CD8-positive, alpha-beta memory T cell (primary cell): ENCODE measurements around the gene FAM83G. TPM values are rescaled to one million over a fixed set of nuclear protein-coding genes. Genes with fewer than 3 reads are reported as not detected.

Experiments used
- CTCF ChIA-PET: fragments of 350-600 bp; sonication (Branson Sonifier 250); formaldehyde crosslinking; loops from one replicate; lab custom pipeline; 2021; ENCODE audit warnings: antibody characterized with exemption; lab: Charles Lee
- POLR2A ChIA-PET: fragments of 350-600 bp; sonication (Branson Sonifier 250); formaldehyde crosslinking; loops from one replicate; lab custom pipeline; 2021; ENCODE audit warnings: antibody characterized with exemption; lab: Charles Lee
- DNase-seq, 5 donors: peaks; one replicate each; pipeline versions ENCODE4 v3.0.0 to v3.0.0-alpha.2; 2020 to 2022; ENCODE audit warnings: mixed read lengths in 1 of 5
- H3K27ac ChIP-seq: one replicate; pipeline ENCODE4 v1.7.0; 2013; ENCODE audit warnings: low read depth, mild to moderate bottlenecking, low read length, moderate library complexity
- H3K27me3 ChIP-seq: 2 replicates; pipeline ENCODE4 v1.7.0; 2013; ENCODE audit warnings: low read length, mild to moderate bottlenecking; ENCODE audit not compliant: insufficient read depth, poor library complexity, severe bottlenecking
- H3K36me3 ChIP-seq: 2 replicates; pipeline ENCODE4 v1.7.0; 2013; ENCODE audit warnings: mild to moderate bottlenecking, low read length, moderate library complexity; ENCODE audit not compliant: insufficient read depth
- H3K4me1 ChIP-seq: 2 replicates; pipeline ENCODE4 v1.7.0; 2013; ENCODE audit warnings: mild to moderate bottlenecking, low read length, moderate library complexity; ENCODE audit not compliant: insufficient read depth
- H3K4me3 ChIP-seq: 2 replicates; pipeline ENCODE4 v1.7.0; 2013; ENCODE audit warnings: mild to moderate bottlenecking, low read length
- H3K9me3 ChIP-seq: 2 replicates; pipeline ENCODE4 v1.7.0; 2013; ENCODE audit warnings: mild to moderate bottlenecking, low read length
- H3K27ac Mint-ChIP-seq, 8 donors: one replicate each; pipeline ENCODE4 v1.8.0; 2020 to 2021; ENCODE audit warnings: mixed read lengths in 8 of 8, mild to moderate bottlenecking in 6 of 8, inconsistent platforms in 3 of 8, moderate library complexity in 3 of 8
- H3K27me3 Mint-ChIP-seq, 2 donors: one replicate each; pipeline ENCODE4 v1.8.0; 2020 to 2021; ENCODE audit warnings: mixed read lengths in 2 of 2, mild to moderate bottlenecking in 1 of 2, moderate library complexity in 1 of 2
- H3K36me3 Mint-ChIP-seq, 3 donors: one replicate each; pipeline ENCODE4 v1.8.0; 2020 to 2021; ENCODE audit warnings: mixed read lengths in 3 of 3, inconsistent platforms in 1 of 3, mild to moderate bottlenecking in 1 of 3
- H3K4me1 Mint-ChIP-seq, 3 donors: one replicate each; pipeline ENCODE4 v1.8.0; 2020 to 2021; ENCODE audit warnings: mixed read lengths in 3 of 3, inconsistent platforms in 1 of 3, mild to moderate bottlenecking in 1 of 3
- H3K4me3 Mint-ChIP-seq, 7 donors: one replicate each; pipeline ENCODE4 v1.8.0; 2020 to 2021; ENCODE audit warnings: mixed read lengths in 7 of 7, mild to moderate bottlenecking in 6 of 7, moderate library complexity in 4 of 7, inconsistent platforms in 2 of 7
- H3K9me3 Mint-ChIP-seq, 5 donors: one replicate each; pipeline ENCODE4 v1.8.0; 2020 to 2022; ENCODE audit warnings: mixed read lengths in 5 of 5, mild to moderate bottlenecking in 3 of 5, moderate library complexity in 2 of 5, inconsistent platforms in 1 of 5
- polyA plus RNA-seq: library from polyadenylated mRNA; unstranded; fragments of 300-500 nt; fragmentation: Illumina TruSeq; gene quantifications from one replicate; pipeline ENCODE4 v1.2.3, GENCODE V29; 2021
- total RNA-seq, 2 experiments: library from RNA; stranded (reverse); gene quantifications; one replicate each; pipeline ENCODE4 v1.2.3, GENCODE V29; 2021

The FAM83G gene
- total and polyA plus RNA-seq, 3 experiments from 2014 or later: 7.3 to 14.6 (median 13.1) TPM

GRCh38 chr17:18994631-18995030, 9.9 kb downstream of the FAM83G start:
- CTCF ChIA-PET: no interaction called here
- H3K9me3 Mint-ChIP-seq: peaks cover 0 to 6% (median 0%) of the 10 kb centered on the region in 5 donors

GRCh38 chr17:18993905-18994526, 10.5 kb downstream of the FAM83G start:
- Mint-ChIP-seq H3K4me3 (peak overlapping the region in 5 of 7 donors; percentile 42 to 88 (median 72)), H3K27me3 (no peaks in the 10 kb centered on the region), H3K36me3 (peaks cover 0 to 13% (median 7%) of the 10 kb centered on the region in 3 donors), H3K27ac (peak overlapping the region in 3 of 8 donors; percentile 47 to 95 (median 89)), H3K4me1 (peaks cover 37 to 57% (median 44%) of the 10 kb centered on the region in 3 donors), H3K9me3 (peaks cover 0 to 6% (median 0%) of the 10 kb centered on the region in 5 donors)
- no peak overlapping the region for H3K4me3 ChIP-seq
- H3K27me3 ChIP-seq: no peaks in the 10 kb centered on the region
- no peaks in the 10 kb centered on the region for H3K9me3 ChIP-seq
- POLR2A ChIA-PET: no interaction called here
- no peak for DNase-seq
- peaks cover 27% of the 10 kb centered on the region for H3K4me1 ChIP-seq
- no peak overlapping the region for H3K27ac ChIP-seq
- CTCF ChIA-PET: no interaction called here
- no peaks in the 10 kb centered on the region for H3K36me3 ChIP-seq

More at GRCh38 chr17:18994631-18995030, 9.9 kb downstream of the FAM83G start:
- H3K27ac ChIP-seq: no peak overlapping the region
- no peaks in the 10 kb centered on the region for H3K9me3 ChIP-seq
- Mint-ChIP-seq H3K4me3 (no peak overlapping the region), H3K4me1 (peaks cover 37 to 57% (median 44%) of the 10 kb centered on the region in 3 donors), H3K27ac (no peak overlapping the region), H3K27me3 (no peaks in the 10 kb centered on the region), H3K36me3 (peaks cover 0 to 13% (median 7%) of the 10 kb centered on the region in 3 donors)
- H3K36me3 ChIP-seq: no peaks in the 10 kb centered on the region
- no peak overlapping the region for H3K4me3 ChIP-seq
- H3K4me1 ChIP-seq: peaks cover 27% of the 10 kb centered on the region
- POLR2A ChIA-PET: no interaction called here
- no peaks in the 10 kb centered on the region for H3K27me3 ChIP-seq
- no peak for DNase-seq

- ChIA-PET CTCF (interaction anchor here (1.5 kb wide), 1 partner anchor 16 kb away, joined by 3 read pairs; no protein-coding TSS in a partner anchor), POLR2A (no interaction called here)
- Histone ChIP-seq H3K27me3 (no peaks in the 10 kb centered on the region), H3K4me1 (peaks cover 27% of the 10 kb centered on the region), H3K36me3 (peaks cover 7% of the 10 kb centered on the region), H3K4me3 (no peak overlapping the region), H3K27ac (no peak overlapping the region), H3K9me3 (no peaks in the 10 kb centered on the region)
- Mint-ChIP-seq H3K4me3 (peak overlapping the region; percentile 58 to 88 (median 72)), H3K27me3 (no peaks in the 10 kb centered on the region), H3K36me3 (peaks cover 0 to 18% (median 7%) of the 10 kb centered on the region in 3 donors), H3K27ac (peak overlapping the region in 7 of 8 donors; percentile 34 to 95 (median 89)), H3K4me1 (peaks cover 40 to 61% (median 46%) of the 10 kb centered on the region in 3 donors), H3K9me3 (peaks cover 0 to 6% (median 0%) of the 10 kb centered on the region in 5 donors)
- DNase-seq: peak; percentile 43 to 82 (median 69)
Measured at GRCh38 chr17:18992454-18993130, 12.0 kb downstream of the FAM83G start.

GRCh38 chr17:18991531-18992315, 12.8 kb downstream of the FAM83G start:
- ChIA-PET POLR2A (no interaction called here), CTCF (interaction anchor here (1.0 to 1.5 kb wide), 2 partner anchors 16 kb away, joined by 3 read pairs; no protein-coding TSS in a partner anchor)
- Histone ChIP-seq H3K36me3 (peaks cover 7% of the 10 kb centered on the region), H3K9me3 (no peaks in the 10 kb centered on the region), H3K4me1 (peaks cover 27% of the 10 kb centered on the region), H3K27me3 (no peaks in the 10 kb centered on the region), H3K4me3 (no peak overlapping the region), H3K27ac (no peak overlapping the region)
- Mint-ChIP-seq H3K4me1 (peaks cover 44 to 63% (median 49%) of the 10 kb centered on the region in 3 donors), H3K36me3 (peaks cover 0 to 21% (median 7%) of the 10 kb centered on the region in 3 donors), H3K4me3 (no peak overlapping the region), H3K27me3 (no peaks in the 10 kb centered on the region), H3K27ac (peak overlapping the region in 2 of 8 donors; percentile 61 to 94), H3K9me3 (peaks cover 0 to 6% (median 0%) of the 10 kb centered on the region in 5 donors)
- DNase-seq: no peak

- Mint-ChIP-seq H3K4me3 (no peak overlapping the region), H3K9me3 (peaks cover 0 to 5% (median 0%) of the 10 kb centered on the region in 5 donors), H3K27ac (no peak overlapping the region), H3K27me3 (no peaks in the 10 kb centered on the region), H3K36me3 (peaks cover 0 to 27% (median 6%) of the 10 kb centered on the region in 3 donors), H3K4me1 (peaks cover 44 to 55% (median 47%) of the 10 kb centered on the region in 3 donors)
- H3K4me3 ChIP-seq: no peak overlapping the region
- ChIA-PET CTCF (interaction anchor here (0.7 kb wide), 1 partner anchor 29 kb away, joined by 3 read pairs; no protein-coding TSS in a partner anchor), POLR2A (interaction anchor here (0.9 kb wide), 1 partner anchor 14 kb away, joined by 4 read pairs; the partner anchor contains the start of gene FAM83G)
- DNase-seq: no peak
- H3K27me3 ChIP-seq: no peaks in the 10 kb centered on the region
- H3K36me3 ChIP-seq: peaks cover 7% of the 10 kb centered on the region
- no peak overlapping the region for H3K27ac ChIP-seq
- H3K4me1 ChIP-seq: peaks cover 27% of the 10 kb centered on the region
- H3K9me3 ChIP-seq: no peaks in the 10 kb centered on the region
Measured at GRCh38 chr17:18990331-18990730, 14.2 kb downstream of the FAM83G start.

- Histone ChIP-seq H3K27me3 (no peaks in the 10 kb centered on the region), H3K4me3 (no peak overlapping the region), H3K4me1 (peaks cover 18% of the 10 kb centered on the region), H3K36me3 (peaks cover 7% of the 10 kb centered on the region), H3K9me3 (no peaks in the 10 kb centered on the region), H3K27ac (no peak overlapping the region)
- ChIA-PET POLR2A (no interaction called here), CTCF (no interaction called here)
- no peak overlapping the region for H3K4me3 Mint-ChIP-seq
- H3K36me3 Mint-ChIP-seq: peaks cover 0 to 34% (median 2%) of the 10 kb centered on the region in 3 donors
- no peak for DNase-seq
- peaks cover 28 to 38% (median 34%) of the 10 kb centered on the region in 3 donors for H3K4me1 Mint-ChIP-seq
- no peaks in the 10 kb centered on the region for H3K27me3 Mint-ChIP-seq
- H3K9me3 Mint-ChIP-seq: no peaks in the 10 kb centered on the region
- H3K27ac Mint-ChIP-seq: no peak overlapping the region
Measured at GRCh38 chr17:18988546-18989173, 15.9 kb downstream of the FAM83G start.

GRCh38 chr17:18987862-18988545, 16.6 kb downstream of the FAM83G start:
- no peak for DNase-seq
- CTCF ChIA-PET: no interaction called here
- H3K4me1 Mint-ChIP-seq: peaks cover 22 to 32% (median 28%) of the 10 kb centered on the region in 3 donors
- H3K27ac Mint-ChIP-seq: peak overlapping the region in 2 of 8 donors; percentile 42 to 68
- no peaks in the 10 kb centered on the region for H3K9me3 Mint-ChIP-seq
- peaks cover 0 to 37% (median 2%) of the 10 kb centered on the region in 3 donors for H3K36me3 Mint-ChIP-seq
- Histone ChIP-seq H3K27ac (no peak overlapping the region), H3K4me1 (peaks cover 11% of the 10 kb centered on the region), H3K9me3 (no peaks in the 10 kb centered on the region), H3K27me3 (no peaks in the 10 kb centered on the region), H3K36me3 (peaks cover 7% of the 10 kb centered on the region), H3K4me3 (no peak overlapping the region)
- no peaks in the 10 kb centered on the region for H3K27me3 Mint-ChIP-seq
- H3K4me3 Mint-ChIP-seq: no peak overlapping the region
- POLR2A ChIA-PET: interaction anchor here (0.6 kb wide), 1 partner anchor 42 kb away, joined by 3 read pairs; no protein-coding TSS in a partner anchor
